Ovary (tissue), 3 donors: ENCODE data around the gene LTBR.

Experiments used
- EP300 ChIP-seq: sonication (generic); formaldehyde crosslinking; IDR thresholded peaks from one replicate; pipeline ENCODE4 v1.6.1; 2017; ENCODE audit warnings: antibody characterized with exemption
- POLR2A ChIP-seq: fragments of 450-650 bp; IDR thresholded peaks from one replicate; pipeline ENCODE4 v1.6.1; 2017; ENCODE audit warnings: antibody characterized with exemption, mild to moderate bottlenecking, moderate library complexity
- TF ChIP-seq, protein P1 (sequence below), 3 donors: fragments of 450-650 bp in 2 of 3; fragments of 200-600 bp in 1 of 3; IDR thresholded peaks; one replicate each; pipeline versions ENCODE4 v1.5.1 to v1.8.0; 2016 to 2022; ENCODE audit warnings: antibody characterized with exemption in 3 of 3, mild to moderate bottlenecking in 1 of 3
- donor health status: DM: no; HTN: no; CAD: no.

DNA sequence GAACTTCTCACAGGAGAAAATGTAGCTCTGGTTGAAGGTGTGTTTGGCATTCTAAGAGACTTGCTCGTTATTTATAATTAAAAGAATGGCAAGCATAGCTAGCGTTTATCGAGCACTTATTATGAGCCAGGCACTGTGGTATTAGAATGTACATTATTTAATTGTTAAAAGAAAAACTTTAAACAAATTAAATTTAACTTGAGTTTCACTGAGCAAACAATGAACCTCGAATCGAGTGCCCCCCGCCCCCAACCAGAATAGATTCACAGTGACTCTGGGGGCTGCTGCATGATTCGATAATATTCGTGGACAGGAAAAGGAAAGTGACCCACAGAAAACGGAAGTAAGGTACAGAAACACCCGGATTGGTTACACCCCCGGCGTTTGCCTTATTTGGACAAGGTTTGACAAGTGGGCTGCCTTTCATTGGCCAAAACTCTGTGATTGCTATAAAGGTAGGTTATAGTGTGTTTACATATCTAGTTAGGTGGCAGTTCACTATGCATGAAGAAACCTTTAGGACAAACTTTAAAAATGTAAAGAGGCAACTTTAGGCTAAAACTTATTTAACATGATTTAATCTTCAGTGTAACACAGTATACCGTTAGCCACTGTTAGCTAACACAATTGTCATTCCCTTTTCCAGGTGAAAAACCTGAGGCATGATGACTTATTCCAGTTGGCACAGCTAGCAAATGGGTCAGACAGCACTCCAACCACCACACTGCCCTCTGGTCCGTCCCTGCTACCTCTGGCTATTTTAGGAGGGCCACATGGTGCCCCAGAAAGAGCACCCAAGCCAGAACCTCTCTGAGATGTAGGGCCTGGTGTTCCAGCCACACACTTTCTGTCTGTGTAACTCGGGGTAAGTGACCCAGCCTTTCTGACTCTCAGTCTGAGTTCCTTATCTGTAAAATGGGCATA is 15.7 kb upstream of the LTBR start:
- TF ChIP-seq, protein P1, sequence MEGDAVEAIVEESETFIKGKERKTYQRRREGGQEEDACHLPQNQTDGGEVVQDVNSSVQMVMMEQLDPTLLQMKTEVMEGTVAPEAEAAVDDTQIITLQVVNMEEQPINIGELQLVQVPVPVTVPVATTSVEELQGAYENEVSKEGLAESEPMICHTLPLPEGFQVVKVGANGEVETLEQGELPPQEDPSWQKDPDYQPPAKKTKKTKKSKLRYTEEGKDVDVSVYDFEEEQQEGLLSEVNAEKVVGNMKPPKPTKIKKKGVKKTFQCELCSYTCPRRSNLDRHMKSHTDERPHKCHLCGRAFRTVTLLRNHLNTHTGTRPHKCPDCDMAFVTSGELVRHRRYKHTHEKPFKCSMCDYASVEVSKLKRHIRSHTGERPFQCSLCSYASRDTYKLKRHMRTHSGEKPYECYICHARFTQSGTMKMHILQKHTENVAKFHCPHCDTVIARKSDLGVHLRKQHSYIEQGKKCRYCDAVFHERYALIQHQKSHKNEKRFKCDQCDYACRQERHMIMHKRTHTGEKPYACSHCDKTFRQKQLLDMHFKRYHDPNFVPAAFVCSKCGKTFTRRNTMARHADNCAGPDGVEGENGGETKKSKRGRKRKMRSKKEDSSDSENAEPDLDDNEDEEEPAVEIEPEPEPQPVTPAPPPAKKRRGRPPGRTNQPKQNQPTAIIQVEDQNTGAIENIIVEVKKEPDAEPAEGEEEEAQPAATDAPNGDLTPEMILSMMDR (IDR thresholded peaks at IDR 0.05): no peak
- TF ChIP-seq POLR2A (no peak), EP300 (no peak)
